Activated CD4-positive, alpha-beta T cell treated with anti-CD3 and anti-CD28 coated beads for 1 hour (primary cell): ENCODE results near the gene GLYATL3.

ENCODE experiments used
- DNase-seq: peaks from one replicate; pipeline ENCODE4 v3.0.0-alpha.2; 2020

GLYATL3 gene

GRCh38 chr6:49549691-49550491 is 50.2 kb downstream of the GLYATL3 start:
- no peak for DNase-seq

- no peak for DNase-seq
These were observed 50.9 kb downstream of the GLYATL3 start, which contains the start of gene C6orf141 for GRCh38 chr6:49550492-49551077. TSS of gene C6orf141 (plus strand) at chr6:49550668. CDS start at chr6:49550793, 125 bp downstream.

GRCh38 chr6:49551078-49551865 is 51.5 kb downstream of the GLYATL3 start:
- no peak for DNase-seq

DNA sequence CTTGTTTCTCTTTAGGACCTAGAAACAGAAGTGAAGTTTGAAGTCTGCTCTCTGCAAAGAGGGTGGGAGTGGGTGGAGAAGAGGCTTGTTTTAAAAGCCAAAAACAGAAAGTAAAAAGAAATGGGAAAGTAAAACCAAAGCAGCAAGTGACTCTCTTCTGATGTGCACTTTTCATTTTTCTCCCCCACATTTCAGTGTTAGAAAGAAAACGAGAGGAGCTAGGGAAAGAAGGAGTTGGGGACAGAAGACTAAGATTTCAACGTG is 52.1 kb downstream of the GLYATL3 start:
- no peak for DNase-seq

DNA sequence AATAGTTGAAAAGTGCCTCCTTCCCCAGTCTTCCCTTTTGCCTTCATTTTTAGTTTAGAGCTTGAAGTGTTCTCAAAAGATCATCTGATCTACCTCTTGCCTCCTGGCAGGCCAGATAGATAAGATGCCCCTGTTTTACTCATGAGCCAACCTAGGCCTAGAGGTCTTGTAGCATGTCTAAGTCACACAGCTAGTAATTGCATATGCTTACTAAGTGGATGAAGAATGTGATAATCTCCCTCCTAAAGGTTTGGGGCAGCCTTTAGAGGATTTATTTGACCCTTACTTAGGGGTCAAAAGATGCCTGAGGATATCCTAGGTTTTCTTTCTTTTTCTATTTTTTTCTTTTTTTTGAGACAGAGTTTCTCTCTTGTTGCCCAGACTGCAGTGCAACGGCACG is 52.9 kb downstream of the GLYATL3 start:
- no peak for DNase-seq

DNA sequence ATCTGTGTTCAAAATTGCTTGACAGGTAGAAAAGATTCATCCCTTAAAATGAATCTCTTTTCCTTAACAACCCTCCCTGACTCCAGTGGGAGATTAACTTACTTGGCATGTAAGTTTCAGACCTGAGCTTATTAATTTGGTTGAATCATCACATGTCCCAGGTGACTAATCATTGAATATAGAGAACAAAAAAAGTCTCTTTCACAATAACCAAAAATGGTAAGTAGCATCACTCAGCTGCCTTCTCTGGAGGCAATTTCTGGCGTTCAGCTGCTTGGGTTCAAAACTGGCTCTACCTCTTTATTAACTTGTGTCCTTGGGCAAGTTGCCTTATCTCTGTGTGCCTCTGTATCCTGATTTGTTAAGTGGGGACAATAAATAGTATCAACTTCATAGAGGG is 53.7 kb downstream of the GLYATL3 start:
- no peak for DNase-seq

GRCh38 chr6:49555951-49556350 is 56.2 kb downstream of the GLYATL3 start:
- no peak for DNase-seq

GRCh38 chr6:49556429-49556837 is 56.7 kb downstream of the GLYATL3 start:
- DNase-seq: no peak

GRCh38 chr6:49557177-49557576 is 57.5 kb downstream of the GLYATL3 start:
- no peak for DNase-seq

DNA sequence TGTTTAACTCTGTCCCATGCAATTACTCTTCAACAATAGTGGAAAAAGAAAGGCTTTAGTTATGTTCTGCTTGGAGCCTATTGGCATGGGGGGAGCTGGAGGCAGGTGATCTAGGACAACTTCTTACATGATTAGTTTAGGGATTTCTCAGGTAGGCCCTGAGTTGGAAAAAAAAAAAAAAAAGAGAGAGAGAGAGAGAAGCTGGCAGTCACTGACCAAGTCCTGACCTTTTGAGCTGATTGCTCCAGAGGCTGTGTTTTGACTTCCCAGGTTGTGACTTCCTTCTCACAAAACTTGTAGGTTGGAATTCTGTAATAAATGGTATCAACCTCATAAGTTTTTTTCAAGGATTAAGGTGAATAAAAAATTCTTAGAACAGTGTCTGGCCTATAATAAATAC is 58.5 kb downstream of the GLYATL3 start:
- DNase-seq: no peak

GRCh38 chr6:49563006-49563886 is 63.5 kb downstream of the GLYATL3 start:
- no peak for DNase-seq

DNA sequence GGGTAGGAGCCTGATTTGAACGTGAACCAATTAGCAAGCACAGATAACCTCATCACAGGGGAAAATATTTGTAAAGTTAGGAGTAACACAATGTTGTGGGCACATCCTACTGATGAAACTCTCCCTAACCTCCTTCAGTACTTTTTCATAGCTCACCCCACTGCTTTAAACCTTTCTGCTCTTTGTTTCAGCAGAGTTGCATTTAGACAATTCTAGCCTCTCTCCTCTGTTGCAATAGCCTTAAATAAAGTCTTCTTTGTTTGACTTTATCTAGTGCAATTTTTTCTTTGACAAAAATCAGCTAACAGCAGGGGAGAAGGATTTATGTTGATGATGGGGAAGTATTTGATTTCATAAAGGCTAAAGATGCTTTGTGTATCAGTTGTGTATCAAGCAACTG is 64.8 kb downstream of the GLYATL3 start:
- no peak for DNase-seq

GRCh38 chr6:49565261-49565660 is 65.5 kb downstream of the GLYATL3 start:
- no peak for DNase-seq

GRCh38 chr6:49565855-49566254 is 66.1 kb downstream of the GLYATL3 start:
- no peak for DNase-seq

- no peak for DNase-seq
These were observed 70.9 kb downstream of the GLYATL3 start for GRCh38 chr6:49570474-49571079.

GRCh38 chr6:49576618-49577017 is 76.9 kb downstream of the GLYATL3 start:
- no peak for DNase-seq
